ENCODE measurements around the gene PACRG.

GRCh38 chr6:162702446-162702845 is 25.3 kb upstream of the PACRG start:
- TF ChIP-seq ZSCAN20 (CRISPR knock-in tag; IDR thresholded peaks at IDR 0.05) (no peak), CTCF (IDR thresholded peaks at IDR 0.05) (no peak), SREBF2 (IDR thresholded peaks at IDR 0.05) (no peak), CEBPB (IDR thresholded peaks at IDR 0.05) (no peak), POLR2A (IDR thresholded peaks at IDR 0.05; ENCODE audit: low read length) (no peak), RAD21 (conservative IDR thresholded peaks at IDR 0.05 in 1 of 2, IDR thresholded peaks at IDR 0.05 in 1 of 2) (no peak), MAX (IDR thresholded peaks at IDR 0.05) (no peak), HMGXB4 (CRISPR knock-in tag; IDR thresholded peaks at IDR 0.05; ENCODE audit: borderline replicate concordance) (no peak), KDM1A (IDR thresholded peaks at IDR 0.05; ENCODE audit: low read depth) (no peak), REST (IDR thresholded peaks at IDR 0.05) (no peak), MAZ (IDR thresholded peaks at IDR 0.05; ENCODE audit: borderline replicate concordance, low read depth, low read length) (no peak), MYC (IDR thresholded peaks at IDR 0.05; ENCODE audit: borderline replicate concordance, low read length) (no peak), HDAC2 (IDR thresholded peaks at IDR 0.05) (no peak), HES2 (IDR thresholded peaks at IDR 0.05) (no peak)
